Retinal pigment epithelial cell (primary cell): ENCODE data around the gene MR1.

Experiments
- DNase-seq: peaks from one replicate; pipeline ENCODE4 v3.0.0-alpha.2; 2010; ENCODE audit warnings: low read depth
- H3K4me3 ChIP-seq: 2 replicates; pipeline ENCODE4 v1.5.1; 2011; ENCODE audit warnings: mild to moderate bottlenecking, low read length, control low read depth, moderate library complexity
- TF ChIP-seq, protein P1 (sequence below): conservative IDR thresholded peaks from 2 replicates; pipeline ENCODE4 v1.5.1; 2011; ENCODE audit warnings: low read depth, low read length, control low read depth, inconsistent platforms

MR1 gene

GRCh38 chr1:181108304-181108867, 74.6 kb downstream of the MR1 start:
- TF ChIP-seq, protein P1, sequence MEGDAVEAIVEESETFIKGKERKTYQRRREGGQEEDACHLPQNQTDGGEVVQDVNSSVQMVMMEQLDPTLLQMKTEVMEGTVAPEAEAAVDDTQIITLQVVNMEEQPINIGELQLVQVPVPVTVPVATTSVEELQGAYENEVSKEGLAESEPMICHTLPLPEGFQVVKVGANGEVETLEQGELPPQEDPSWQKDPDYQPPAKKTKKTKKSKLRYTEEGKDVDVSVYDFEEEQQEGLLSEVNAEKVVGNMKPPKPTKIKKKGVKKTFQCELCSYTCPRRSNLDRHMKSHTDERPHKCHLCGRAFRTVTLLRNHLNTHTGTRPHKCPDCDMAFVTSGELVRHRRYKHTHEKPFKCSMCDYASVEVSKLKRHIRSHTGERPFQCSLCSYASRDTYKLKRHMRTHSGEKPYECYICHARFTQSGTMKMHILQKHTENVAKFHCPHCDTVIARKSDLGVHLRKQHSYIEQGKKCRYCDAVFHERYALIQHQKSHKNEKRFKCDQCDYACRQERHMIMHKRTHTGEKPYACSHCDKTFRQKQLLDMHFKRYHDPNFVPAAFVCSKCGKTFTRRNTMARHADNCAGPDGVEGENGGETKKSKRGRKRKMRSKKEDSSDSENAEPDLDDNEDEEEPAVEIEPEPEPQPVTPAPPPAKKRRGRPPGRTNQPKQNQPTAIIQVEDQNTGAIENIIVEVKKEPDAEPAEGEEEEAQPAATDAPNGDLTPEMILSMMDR: no peak
- DNase-seq: no peak

GRCh38 chr1:181110013-181110412, 76.2 kb downstream of the MR1 start:
- H3K4me3 ChIP-seq: no peak overlapping the region

More at GRCh38 chr1:181108304-181108867, 74.6 kb downstream of the MR1 start:
- H3K4me3 ChIP-seq: no peak overlapping the region

More at GRCh38 chr1:181110013-181110412, 76.2 kb downstream of the MR1 start:
- DNase-seq: no peak
- TF ChIP-seq, protein P1: no peak
